Measurements from ENCODE around the gene ANKS1A.

ANKS1A gene

GRCh38 chr6:34982424-34982852 is 93.4 kb downstream of the ANKS1A start:
- Histone ChIP-seq H3K27ac (ENCODE audit: low read length) (no peak overlapping the region), H2AFZ (ENCODE audit: low read length) (no peak overlapping the region), H3K4me2 (ENCODE audit: low read depth, low read length) (no peak overlapping the region), H4K20me1 (ENCODE audit: insufficient read depth, low read length) (no peaks in the 10 kb centered on the region), H3K27me3 (replicated peaks; ENCODE audit: insufficient read depth, low read length) (no peaks in the 10 kb centered on the region), H3K9ac (ENCODE audit: low read length) (no peak overlapping the region), H3K79me2 (ENCODE audit: low read length) (no peaks in the 10 kb centered on the region), H3K36me3 (replicated peaks; ENCODE audit: insufficient read depth, low read length) (no peaks in the 10 kb centered on the region), H3K4me3 (ENCODE audit: low read length) (no peak overlapping the region), H3K9me3 (replicated peaks; ENCODE audit: insufficient read depth, low read length) (no peaks in the 10 kb centered on the region), H3K9me2 (replicated peaks; ENCODE audit: insufficient read depth, low read length) (no peaks in the 10 kb centered on the region), H3F3A (ENCODE audit: insufficient read depth, low read length) (peaks cover 8% of the 10 kb centered on the region; the same call in 1 of the 2 replicates), H3K4me1 (ENCODE audit: low read length) (peaks cover 14% of the 10 kb centered on the region)
- TF ChIP-seq EZH2phosphoT487 (IDR thresholded peaks at IDR 0.05; ENCODE audit: low read length) (no peak), CTCF (IDR thresholded peaks at IDR 0.05; ENCODE audit: low read length) (0 out of 2 replicates have a peak, but pooled peaks have one; percentile 13), EZH2 (optimal IDR thresholded peaks at IDR 0.05; ENCODE audit: low read depth, low read length) (no peak)
- no peak for DNase-seq

- Histone ChIP-seq H3K79me2 (ENCODE audit: low read length) (no peaks in the 10 kb centered on the region), H4K20me1 (ENCODE audit: insufficient read depth, low read length) (no peaks in the 10 kb centered on the region), H3K4me3 (ENCODE audit: low read length) (no peak overlapping the region), H3K4me2 (ENCODE audit: low read depth, low read length) (no peak overlapping the region), H3K27ac (ENCODE audit: low read length) (no peak overlapping the region), H3K36me3 (replicated peaks; ENCODE audit: insufficient read depth, low read length) (no peaks in the 10 kb centered on the region), H3K4me1 (ENCODE audit: low read length) (peaks cover 14% of the 10 kb centered on the region), H2AFZ (ENCODE audit: low read length) (no peak overlapping the region), H3F3A (ENCODE audit: insufficient read depth, low read length) (peaks cover 8% of the 10 kb centered on the region; the same call in 1 of the 2 replicates), H3K9ac (ENCODE audit: low read length) (no peak overlapping the region), H3K9me3 (replicated peaks; ENCODE audit: insufficient read depth, low read length) (no peaks in the 10 kb centered on the region), H3K27me3 (replicated peaks; ENCODE audit: insufficient read depth, low read length) (no peaks in the 10 kb centered on the region), H3K9me2 (replicated peaks; ENCODE audit: insufficient read depth, low read length) (no peaks in the 10 kb centered on the region)
- DNase-seq: no peak
- no peak for TF ChIP-seq EZH2 (optimal IDR thresholded peaks at IDR 0.05; ENCODE audit: low read depth, low read length)
- TF ChIP-seq EZH2phosphoT487 (IDR thresholded peaks at IDR 0.05; ENCODE audit: low read length): no peak
- no peak for TF ChIP-seq CTCF (IDR thresholded peaks at IDR 0.05; ENCODE audit: low read length)
These were observed 95.4 kb downstream of the ANKS1A start for GRCh38 chr6:34984416-34984815.

- Histone ChIP-seq H4K20me1 (ENCODE audit: insufficient read depth, low read length) (no peaks in the 10 kb centered on the region), H3K36me3 (replicated peaks; ENCODE audit: insufficient read depth, low read length) (no peaks in the 10 kb centered on the region), H3K4me3 (ENCODE audit: low read length) (no peak overlapping the region), H3K79me2 (ENCODE audit: low read length) (no peaks in the 10 kb centered on the region), H3K4me1 (ENCODE audit: low read length) (peaks cover 14% of the 10 kb centered on the region), H3F3A (ENCODE audit: insufficient read depth, low read length) (peaks cover 8% of the 10 kb centered on the region; the same call in 1 of the 2 replicates), H3K4me2 (ENCODE audit: low read depth, low read length) (peak overlapping the region; percentile 27; the same call in 1 of the 2 replicates), H3K27ac (ENCODE audit: low read length) (no peak overlapping the region), H3K9me2 (replicated peaks; ENCODE audit: insufficient read depth, low read length) (no peaks in the 10 kb centered on the region), H3K9ac (ENCODE audit: low read length) (no peak overlapping the region), H3K27me3 (replicated peaks; ENCODE audit: insufficient read depth, low read length) (no peaks in the 10 kb centered on the region), H3K9me3 (replicated peaks; ENCODE audit: insufficient read depth, low read length) (no peaks in the 10 kb centered on the region), H2AFZ (ENCODE audit: low read length) (no peak overlapping the region)
- no peak for TF ChIP-seq CTCF (IDR thresholded peaks at IDR 0.05; ENCODE audit: low read length)
- peak; percentile 27 for DNase-seq
These were observed 96.2 kb downstream of the ANKS1A start for GRCh38 chr6:34985236-34985635.

Measured in MM.1S (cell line).